Smooth muscle cell (in vitro differentiated cells): ENCODE data around the gene AFMID. TPM values are rescaled to one million over a fixed set of nuclear protein-coding genes. Genes with fewer than 3 reads are reported as not detected.

Experiments used
- DNase-seq: peaks from one replicate; lab custom pipeline; 2025; ENCODE audit not compliant: unreplicated experiment; lab: John Stamatoyannopoulos, UW
- H2AFZ ChIP-seq: fragments of 200-600 bp; sonication (generic); 2 replicates; pipeline ENCODE4 v1.6.0; 2016; ENCODE audit warnings: antibody characterized with exemption, low read depth, mild to moderate bottlenecking
- H3F3A ChIP-seq: fragments of 200-600 bp; sonication (generic); 2 replicates; pipeline ENCODE4 v1.6.0; 2017; ENCODE audit warnings: antibody characterized with exemption, low read depth
- H3K27ac ChIP-seq: fragments of 200-600 bp; sonication (generic); 2 replicates; pipeline ENCODE4 v1.5.1; 2016; ENCODE audit warnings: low read depth, mild to moderate bottlenecking
- H3K27me3 ChIP-seq: fragments of 200-600 bp; sonication (generic); 2 replicates; pipeline ENCODE4 v1.6.1; 2016; ENCODE audit warnings: low read depth, mild to moderate bottlenecking
- H3K36me3 ChIP-seq: fragments of 200-600 bp; sonication (generic); 2 replicates; pipeline ENCODE4 v1.5.1; 2016; ENCODE audit warnings: low read depth
- H3K4me1 ChIP-seq: fragments of 200-600 bp; sonication (generic); 2 replicates; pipeline ENCODE4 v1.5.1; 2016; ENCODE audit warnings: low read depth
- H3K4me2 ChIP-seq: fragments of 200-600 bp; sonication (generic); 2 replicates; pipeline ENCODE4 v1.6.0; 2016; ENCODE audit warnings: mild to moderate bottlenecking
- H3K4me3 ChIP-seq: fragments of 200-600 bp; sonication (generic); 2 replicates; pipeline ENCODE4 v1.5.1; 2016; ENCODE audit warnings: mild to moderate bottlenecking
- H3K79me2 ChIP-seq: fragments of 200-600 bp; sonication (generic); 2 replicates; pipeline ENCODE4 v1.6.0; 2016; ENCODE audit warnings: low read depth, mild to moderate bottlenecking
- H3K9ac ChIP-seq: fragments of 200-600 bp; sonication (generic); 2 replicates; pipeline ENCODE4 v1.6.0; 2016; ENCODE audit warnings: low read depth
- H3K9me3 ChIP-seq: fragments of 200-600 bp; sonication (generic); replicated peaks from 2 replicates; pipeline ENCODE4 v1.5.1; 2016; ENCODE audit warnings: low read depth
- H4K20me1 ChIP-seq: fragments of 200-600 bp; sonication (generic); 2 replicates; pipeline ENCODE4 v1.6.0; 2016; ENCODE audit warnings: low read depth
- WGBS: methylation state at CpG from one replicate; pipeline ENCODE4 v1.1.7; 2016; ENCODE audit warnings: low lambda C conversion rate; 5-methylcytosine and 5-hydroxymethylcytosine counted together
- polyA plus RNA-seq: library from polyadenylated mRNA; unstranded; fragments of >200 nt; fragmentation: Nextera tagmentation; extraction: Ambion mirVana; gene quantifications from 2 replicates; pipeline ENCODE4 v1.2.1, GENCODE V29; 2016
- total RNA-seq: library from RNA; depleted of rRNA; stranded (reverse); fragments of >200 nt; gene quantifications from 2 replicates; pipeline ENCODE4 v1.2.3, GENCODE V29; 2014
- TF ChIP-seq, protein P1 (sequence below): fragments of 200-600 bp; sonication (generic); IDR thresholded peaks from 2 replicates; pipeline ENCODE4 v1.5.1; 2017; ENCODE audit warnings: borderline replicate concordance, mild to moderate bottlenecking, antibody characterized with exemption; ENCODE audit not compliant: insufficient read depth, poor library complexity, severe bottlenecking

The AFMID gene
- total and polyA plus RNA-seq, 2 experiments from 2014 or later, result 10.0 to 64.9 TPM

DNA sequence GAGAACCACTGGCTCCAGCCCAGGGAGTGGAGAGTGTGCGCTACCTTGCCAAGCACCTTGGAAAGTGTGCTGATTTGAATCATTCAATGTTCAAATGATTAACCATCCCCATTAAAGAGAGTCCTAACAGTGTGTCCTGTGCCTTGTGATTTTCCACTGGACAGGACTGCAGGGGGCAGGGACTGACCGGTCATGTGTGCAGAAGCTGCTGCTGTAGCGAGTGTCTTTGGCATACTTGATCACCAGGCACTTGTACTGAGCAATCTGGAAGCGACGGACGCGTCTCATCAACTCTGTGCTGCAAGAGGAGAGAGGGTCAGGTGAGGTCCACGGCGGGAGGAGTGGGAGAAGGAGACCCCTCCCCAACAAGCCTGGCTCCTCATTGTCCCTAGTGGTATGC lies 2.3 kb upstream of the AFMID start:
- DNase-seq, result no peak
- Histone ChIP-seq H3K9me3 (no peaks in the 10 kb centered on the region), H2AFZ (no peak overlapping the region), H4K20me1 (no peaks in the 10 kb centered on the region), H3K27ac (no peak overlapping the region), H3K79me2 (peaks cover 9% of the 10 kb centered on the region), H3F3A (peaks cover 11% of the 10 kb centered on the region), H3K4me2 (no peak overlapping the region), H3K27me3 (no peaks in the 10 kb centered on the region), H3K4me3 (no peak overlapping the region), H3K4me1 (peaks cover 16% of the 10 kb centered on the region), H3K36me3 (no peaks in the 10 kb centered on the region), H3K9ac (no peak overlapping the region)
- TF ChIP-seq, protein P1, sequence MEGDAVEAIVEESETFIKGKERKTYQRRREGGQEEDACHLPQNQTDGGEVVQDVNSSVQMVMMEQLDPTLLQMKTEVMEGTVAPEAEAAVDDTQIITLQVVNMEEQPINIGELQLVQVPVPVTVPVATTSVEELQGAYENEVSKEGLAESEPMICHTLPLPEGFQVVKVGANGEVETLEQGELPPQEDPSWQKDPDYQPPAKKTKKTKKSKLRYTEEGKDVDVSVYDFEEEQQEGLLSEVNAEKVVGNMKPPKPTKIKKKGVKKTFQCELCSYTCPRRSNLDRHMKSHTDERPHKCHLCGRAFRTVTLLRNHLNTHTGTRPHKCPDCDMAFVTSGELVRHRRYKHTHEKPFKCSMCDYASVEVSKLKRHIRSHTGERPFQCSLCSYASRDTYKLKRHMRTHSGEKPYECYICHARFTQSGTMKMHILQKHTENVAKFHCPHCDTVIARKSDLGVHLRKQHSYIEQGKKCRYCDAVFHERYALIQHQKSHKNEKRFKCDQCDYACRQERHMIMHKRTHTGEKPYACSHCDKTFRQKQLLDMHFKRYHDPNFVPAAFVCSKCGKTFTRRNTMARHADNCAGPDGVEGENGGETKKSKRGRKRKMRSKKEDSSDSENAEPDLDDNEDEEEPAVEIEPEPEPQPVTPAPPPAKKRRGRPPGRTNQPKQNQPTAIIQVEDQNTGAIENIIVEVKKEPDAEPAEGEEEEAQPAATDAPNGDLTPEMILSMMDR, result no peak
- WGBS, result 94% methylated on average over 9 of the region's 9 CpGs

DNA sequence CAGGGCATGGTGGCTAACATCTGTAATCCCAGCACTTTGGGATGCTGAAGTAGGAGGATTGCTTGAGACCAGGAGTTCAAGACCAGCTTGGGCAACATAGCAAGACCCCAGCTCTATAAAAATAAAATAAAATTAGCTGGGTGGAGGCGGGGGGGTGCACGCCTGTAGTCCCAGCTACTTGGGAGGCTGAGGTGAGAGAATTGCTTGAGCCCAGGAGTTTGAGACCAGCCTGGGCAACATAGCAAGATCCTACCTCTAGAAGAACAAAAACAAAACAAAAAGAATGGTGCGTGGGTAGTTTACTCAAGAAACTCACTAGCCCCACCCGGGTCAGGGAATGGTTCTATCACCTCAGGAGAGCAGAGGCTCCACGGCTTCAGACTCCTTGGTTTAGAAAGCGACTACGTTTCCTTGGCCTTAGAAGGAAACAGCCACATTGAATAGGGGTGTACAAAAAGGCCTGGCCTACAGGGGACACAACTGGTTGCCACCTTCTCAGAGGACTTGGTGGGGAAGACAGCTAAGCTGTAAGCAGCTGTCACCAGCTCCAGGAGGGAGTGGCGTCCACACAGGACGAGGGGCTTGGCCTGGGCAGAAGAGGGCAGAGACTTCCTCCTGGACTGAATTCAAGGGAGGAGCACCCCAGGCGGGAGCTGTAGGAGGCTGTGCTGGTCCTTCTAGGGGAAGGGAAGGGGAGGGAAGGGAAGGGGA lies 1.0 kb upstream of the AFMID start:
- TF ChIP-seq, protein P1, result no peak
- Histone ChIP-seq H3K27ac (no peak overlapping the region), H3K79me2 (peaks cover 9% of the 10 kb centered on the region), H3K36me3 (no peaks in the 10 kb centered on the region), H4K20me1 (no peaks in the 10 kb centered on the region), H3K9me3 (no peaks in the 10 kb centered on the region), H3K4me1 (peaks cover 16% of the 10 kb centered on the region), H3F3A (no peaks in the 10 kb centered on the region), H3K4me3 (peak overlapping the region; percentile 83), H3K27me3 (no peaks in the 10 kb centered on the region), H3K4me2 (peak overlapping the region; percentile 96), H2AFZ (no peak overlapping the region), H3K9ac (no peak overlapping the region)
- 57% methylated on average over 10 of the region's 10 CpGs for WGBS
- DNase-seq, result no peak

DNA sequence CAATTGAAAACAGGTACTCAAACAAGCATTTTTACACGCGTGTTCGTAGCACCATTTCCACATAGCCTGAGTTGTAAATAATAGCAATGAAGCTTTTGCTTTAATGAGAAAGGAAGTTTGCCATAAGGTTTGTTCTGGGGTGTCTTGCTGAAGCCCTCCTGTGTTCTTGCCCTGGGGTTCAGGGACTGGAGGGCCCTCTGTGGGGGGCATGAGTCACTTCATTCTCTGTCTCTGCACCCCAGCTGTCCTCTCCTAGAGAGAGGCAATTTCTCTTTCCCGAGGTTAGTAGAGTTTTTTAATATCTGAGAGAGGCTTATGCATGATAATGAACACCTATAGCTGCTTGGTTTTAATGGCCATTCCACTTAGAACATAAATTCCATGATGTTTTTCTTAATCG lies 9.6 kb downstream of the AFMID start:
- Histone ChIP-seq H3K4me3 (no peak overlapping the region), H3K79me2 (no peaks in the 10 kb centered on the region), H3K9ac (no peak overlapping the region), H3K4me2 (no peak overlapping the region), H3K9me3 (no peaks in the 10 kb centered on the region), H3K36me3 (no peaks in the 10 kb centered on the region), H3K4me1 (no peaks in the 10 kb centered on the region), H3K27me3 (no peaks in the 10 kb centered on the region), H3F3A (peaks cover 10% of the 10 kb centered on the region), H2AFZ (no peak overlapping the region), H4K20me1 (no peaks in the 10 kb centered on the region), H3K27ac (peak overlapping the region; percentile 9)
- TF ChIP-seq, protein P1, result no peak
- DNase-seq, result no peak
- 91% methylated on average over 5 of the region's 5 CpGs for WGBS
